DND-41 (cell line): ENCODE measurements around the gene AFF3.

ENCODE experiments used
- ATAC-seq: fragments of 200-7000 bp; cut with Tn5 transposase; 3 replicates; pipeline ENCODE4 v1.9.1; 2021; ENCODE audit warnings: low read depth; ENCODE audit not compliant: insufficient read depth
- DNase-seq: peaks from one replicate; pipeline ENCODE4 v3.0.0-alpha.2; 2020
- H2AFZ ChIP-seq: 2 replicates; pipeline ENCODE4 v1.6.0; 2012; ENCODE audit warnings: low read depth, low read length
- H3K27ac ChIP-seq: 2 replicates; pipeline ENCODE4 v1.5.1; 2012; ENCODE audit warnings: low read length, inconsistent platforms
- H3K27me3 ChIP-seq: fragments of 200-600 bp; sonication (generic); 2 replicates; pipeline ENCODE4 v1.6.0; 2012; ENCODE audit warnings: low read length, mild to moderate bottlenecking, inconsistent platforms; ENCODE audit not compliant: insufficient read depth, poor library complexity
- H3K36me3 ChIP-seq: 2 replicates; pipeline ENCODE4 v1.5.1; 2012; ENCODE audit warnings: low read length, inconsistent platforms; ENCODE audit not compliant: insufficient read depth
- H3K4me1 ChIP-seq: 2 replicates; pipeline ENCODE4 v1.5.1; 2012; ENCODE audit warnings: mild to moderate bottlenecking, low read length; ENCODE audit not compliant: insufficient read depth
- H3K4me2 ChIP-seq: 2 replicates; pipeline ENCODE4 v1.6.0; 2012; ENCODE audit warnings: mild to moderate bottlenecking, moderate library complexity, low read length, inconsistent platforms; ENCODE audit not compliant: insufficient read depth
- H3K4me3 ChIP-seq, 2 experiments: fragments of 200-600 bp in 1 of 2; shearing (Covaris generic) in 1 of 2; 2 replicates each; pipeline ENCODE4 v1.5.1; 2012 to 2016; ENCODE audit warnings: inconsistent platforms in 2 of 2, low read length in 2 of 2, mild to moderate bottlenecking in 2 of 2, low read depth in 1 of 2, moderate library complexity in 1 of 2
- H3K79me2 ChIP-seq: 2 replicates; pipeline ENCODE4 v1.6.0; 2012; ENCODE audit warnings: low read length, inconsistent platforms; ENCODE audit not compliant: insufficient read depth
- H3K9ac ChIP-seq: 2 replicates; pipeline ENCODE4 v1.6.0; 2012; ENCODE audit warnings: low read depth, mild to moderate bottlenecking, inconsistent platforms, low read length, moderate library complexity
- H3K9me3 ChIP-seq: 2 replicates; pipeline ENCODE4 v1.5.1; 2012; ENCODE audit warnings: low read length, moderate library complexity, mild to moderate bottlenecking, inconsistent platforms; ENCODE audit not compliant: insufficient read depth, severe bottlenecking
- H4K20me1 ChIP-seq: 2 replicates; pipeline ENCODE4 v1.6.0; 2012; ENCODE audit warnings: low read length; ENCODE audit not compliant: insufficient read depth
- CTCF ChIP-seq: IDR thresholded peaks from 2 replicates; pipeline ENCODE4 v1.5.1; 2012; ENCODE audit warnings: borderline replicate concordance, low read length, moderate library complexity, mild to moderate bottlenecking; ENCODE audit not compliant: poor library complexity, severe bottlenecking; ENCODE audit errors: extremely low read depth
- EZH2 ChIP-seq: IDR thresholded peaks from 3 replicates; pipeline ENCODE4 v1.6.1; 2012; ENCODE audit warnings: borderline replicate concordance, low read depth, mild to moderate bottlenecking, moderate library complexity, low read length, inconsistent platforms; ENCODE audit not compliant: severe bottlenecking

The AFF3 gene

GRCh38 chr2:100043891-100044255 is 98.5 kb downstream of the AFF3 start:
- Histone ChIP-seq H4K20me1 (peaks cover 3% of the 10 kb centered on the region; the same call in 1 of the 2 replicates), H3K79me2 (no peaks in the 10 kb centered on the region), H3K27me3 (no peaks in the 10 kb centered on the region), H3K4me3 (no peak overlapping the region), H3K36me3 (no peaks in the 10 kb centered on the region), H3K9ac (no peak overlapping the region), H3K4me1 (no peaks in the 10 kb centered on the region), H2AFZ (no peak overlapping the region), H3K9me3 (no peaks in the 10 kb centered on the region), H3K4me2 (no peak overlapping the region), H3K27ac (no peak overlapping the region)
- TF ChIP-seq CTCF (no peak), EZH2 (no peak)
- no peak for ATAC-seq
- DNase-seq, result no peak

GRCh38 chr2:100043081-100043890 is 99.1 kb downstream of the AFF3 start:
- H3K79me2 ChIP-seq, result no peaks in the 10 kb centered on the region
- DNase-seq, result no peak
- no peaks in the 10 kb centered on the region for H3K27me3 ChIP-seq
- no peaks in the 10 kb centered on the region for H3K9me3 ChIP-seq
- ATAC-seq, result no peak
- H4K20me1 ChIP-seq, result peaks cover 3% of the 10 kb centered on the region; the same call in 1 of the 2 replicates
- no peak overlapping the region for H3K4me2 ChIP-seq
- H3K27ac ChIP-seq, result no peak overlapping the region
- H2AFZ ChIP-seq, result no peak overlapping the region
- no peaks in the 10 kb centered on the region for H3K36me3 ChIP-seq
- TF ChIP-seq EZH2, result no peak
- no peak for TF ChIP-seq CTCF
- no peak overlapping the region for H3K9ac ChIP-seq
- H3K4me1 ChIP-seq, result no peaks in the 10 kb centered on the region
- H3K4me3 ChIP-seq, result no peak overlapping the region

- DNase-seq (no peak), ATAC-seq (no peak)
- no peak overlapping the region for H3K4me3 ChIP-seq
Measured at GRCh38 chr2:100042562-100042961, 99.8 kb downstream of the AFF3 start.

More at GRCh38 chr2:100042562-100042961, 99.8 kb downstream of the AFF3 start:
- Histone ChIP-seq H3K27me3 (no peaks in the 10 kb centered on the region), H3K27ac (no peak overlapping the region), H3K36me3 (no peaks in the 10 kb centered on the region), H3K79me2 (no peaks in the 10 kb centered on the region), H3K4me2 (no peak overlapping the region), H2AFZ (no peak overlapping the region), H3K4me1 (no peaks in the 10 kb centered on the region), H3K9ac (no peak overlapping the region), H3K9me3 (no peaks in the 10 kb centered on the region), H4K20me1 (peaks cover 3% of the 10 kb centered on the region; the same call in 1 of the 2 replicates)
- TF ChIP-seq EZH2 (no peak), CTCF (no peak)
